HuH-7.5 (cell line): ENCODE measurements around the gene LPGAT1.

Experiments
- DNase-seq: peaks from one replicate; pipeline ENCODE4 v3.0.0; 2011; ENCODE audit warnings: low spot score

The LPGAT1 gene

DNA sequence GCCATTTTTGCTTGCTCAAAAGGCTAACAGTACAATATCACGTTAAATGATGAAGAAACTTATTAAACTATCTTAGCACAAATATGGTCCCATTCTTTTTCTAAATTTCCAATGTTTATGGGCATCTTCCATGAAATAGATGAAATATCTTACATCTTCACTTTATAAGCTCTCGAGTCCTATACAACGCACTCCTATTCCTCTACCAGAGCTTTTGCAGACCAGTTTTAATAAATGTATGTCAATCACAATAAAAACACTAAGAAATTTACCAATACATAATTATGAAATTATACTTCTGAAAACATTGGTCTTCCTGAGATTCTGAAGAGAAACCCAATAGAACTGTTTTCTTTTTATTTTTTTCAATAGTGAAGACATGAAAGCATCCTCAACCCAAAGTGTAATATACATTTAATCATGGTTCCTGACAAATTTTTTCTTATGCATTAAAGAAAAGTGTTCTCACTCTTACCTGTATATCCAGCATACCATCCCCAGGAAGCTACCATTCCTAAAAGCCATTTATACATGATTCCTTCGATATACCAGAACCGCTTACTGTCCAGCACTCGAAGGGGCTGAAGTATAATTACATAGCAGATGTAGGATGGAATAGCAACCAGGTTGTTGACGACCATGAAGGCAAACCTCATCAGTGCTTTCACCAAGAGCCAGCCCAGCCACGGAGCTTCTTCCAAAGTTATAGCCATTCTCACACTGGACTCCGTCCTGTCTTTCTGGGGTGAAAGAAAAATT is 1.8 kb downstream of the LPGAT1 start:
- no peak for DNase-seq

DNA sequence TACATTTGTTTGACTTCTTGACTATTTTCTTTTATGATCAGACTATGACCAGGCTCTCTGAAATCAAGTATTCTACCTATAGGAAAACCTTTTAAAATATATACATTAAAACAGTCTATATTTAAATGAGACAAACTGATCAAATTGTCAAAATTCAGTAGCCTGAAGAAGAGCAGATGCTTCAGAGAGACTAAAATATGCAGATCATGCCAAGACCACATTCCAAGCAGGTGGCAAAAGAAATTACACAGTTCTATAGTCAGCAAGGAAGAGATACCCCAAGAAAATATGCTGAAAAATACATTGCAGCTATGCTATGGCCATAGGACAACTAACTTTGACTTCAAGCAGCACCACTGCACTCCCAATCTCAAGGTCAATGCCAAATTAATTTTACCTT is 3.5 kb downstream of the LPGAT1 start:
- DNase-seq = no peak

DNA sequence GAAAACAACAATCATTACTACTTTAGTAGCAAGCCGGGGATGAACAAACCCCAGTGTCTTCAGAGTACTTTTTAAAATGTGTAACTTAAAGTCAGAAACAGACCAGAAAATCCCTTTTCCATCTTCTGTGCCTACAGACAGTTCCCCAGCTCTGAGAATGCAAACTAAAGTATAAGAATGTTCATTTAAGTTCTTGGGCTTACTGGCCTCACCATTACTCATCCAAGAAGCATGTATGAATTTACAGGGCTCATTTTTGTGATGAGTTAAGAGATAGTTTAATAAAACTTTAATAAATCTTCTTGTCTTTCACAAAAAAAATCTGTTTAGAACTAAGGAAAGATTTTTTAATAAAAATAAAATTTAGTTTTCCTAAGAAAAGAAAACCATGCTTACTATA is 4.6 kb downstream of the LPGAT1 start:
- DNase-seq = no peak

GRCh38 chr1:211822677-211823407 is 7.7 kb downstream of the LPGAT1 start:
- no peak for DNase-seq

DNA sequence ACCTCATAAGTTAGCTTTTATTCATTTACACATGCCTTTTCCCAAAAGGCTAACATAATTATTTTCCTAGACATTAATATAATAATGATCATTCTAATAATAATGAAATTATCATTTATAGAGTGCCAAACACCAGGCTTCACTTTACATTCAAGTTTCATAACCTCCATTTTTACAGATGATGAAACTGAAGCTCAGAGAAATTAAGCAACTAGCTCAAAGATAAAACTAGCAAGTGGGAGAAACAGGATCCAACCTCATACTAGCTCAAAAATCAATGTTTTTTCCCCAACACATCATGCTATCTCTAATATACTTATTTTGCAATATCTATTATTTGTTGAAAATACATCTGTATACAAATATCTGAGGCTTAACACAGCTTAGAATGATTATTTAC is 14.0 kb downstream of the LPGAT1 start:
- no peak for DNase-seq

DNA sequence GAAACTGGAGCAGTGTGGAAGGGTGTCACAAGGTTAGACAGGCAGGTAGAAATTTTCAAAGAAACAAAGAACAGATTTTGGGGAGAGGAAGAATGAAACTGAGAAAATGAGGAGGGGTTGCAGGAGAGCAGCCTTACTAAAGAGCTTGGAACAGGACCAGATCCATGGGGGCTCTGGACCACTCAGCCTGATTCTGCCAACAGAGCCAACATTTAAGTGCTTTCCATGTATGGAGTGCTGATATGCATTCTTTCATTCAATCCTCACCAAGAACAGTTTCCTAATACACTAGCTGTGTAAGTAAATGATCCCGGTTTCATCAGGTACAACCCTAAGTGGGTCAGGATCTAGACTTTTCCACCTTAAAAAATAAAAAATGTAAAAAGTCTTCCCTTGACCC is 16.2 kb downstream of the LPGAT1 start:
- no peak for DNase-seq

- DNase-seq = no peak
Observed at GRCh38 chr1:211813590-211813989, 17.0 kb downstream of the LPGAT1 start.

DNA sequence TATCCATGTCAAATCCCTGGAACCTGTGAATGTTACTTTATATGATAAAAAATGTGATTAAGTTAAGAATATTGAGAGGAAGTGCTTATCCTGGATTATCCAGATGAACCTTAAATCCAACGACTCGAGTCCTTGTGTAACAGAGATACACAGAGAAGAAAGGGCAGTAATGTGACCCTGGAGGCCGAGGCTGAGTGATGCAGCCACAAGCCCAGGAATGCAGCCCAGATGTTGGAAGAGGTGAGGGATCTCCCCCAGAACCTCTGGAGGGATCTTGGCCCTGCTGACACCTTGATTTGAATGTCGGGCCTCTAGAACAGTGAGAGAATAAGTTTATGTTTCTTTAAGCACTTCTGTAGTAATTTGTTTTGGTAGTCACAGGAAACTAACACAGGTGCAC is 18.0 kb downstream of the LPGAT1 start:
- DNase-seq = no peak

GRCh38 chr1:211811848-211812247 is 18.7 kb downstream of the LPGAT1 start:
- no peak for DNase-seq

DNA sequence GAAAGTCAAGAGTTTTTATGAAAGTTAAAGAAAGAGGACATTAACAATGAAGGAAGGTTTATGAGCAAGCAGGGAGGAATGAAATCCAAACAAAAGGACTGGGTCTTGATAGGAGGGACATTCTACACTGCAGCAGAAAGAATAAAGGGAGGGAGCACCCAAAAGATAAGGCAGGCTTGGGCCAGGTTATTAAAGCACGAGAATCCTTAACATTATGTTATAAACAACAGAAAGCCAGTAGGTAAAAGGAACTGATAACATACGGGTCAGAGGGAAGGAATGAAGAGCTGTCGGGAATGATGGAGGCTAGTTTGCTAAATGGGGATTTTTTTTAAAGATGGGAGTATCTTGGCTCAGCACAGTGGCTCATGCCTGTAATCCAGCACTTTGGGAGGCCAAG is 19.4 kb downstream of the LPGAT1 start:
- no peak for DNase-seq

DNA sequence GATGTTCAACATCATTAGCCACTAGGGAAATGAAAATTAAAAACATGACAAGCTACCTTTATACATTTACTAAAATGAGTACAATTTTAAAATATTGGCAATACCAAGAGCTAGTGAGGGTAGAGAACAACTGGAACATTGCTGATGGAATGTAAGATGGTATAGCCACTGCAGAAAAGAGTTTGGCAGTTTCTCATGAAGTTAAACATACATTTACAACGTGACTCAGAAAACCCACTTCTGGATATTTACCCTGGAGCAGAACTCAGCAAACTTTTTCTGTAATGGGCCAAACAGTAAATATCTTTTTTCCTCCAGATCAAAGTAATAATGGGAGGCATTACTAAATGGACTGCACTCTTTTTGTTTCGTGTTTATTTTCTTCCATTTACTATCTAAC is 22.1 kb downstream of the LPGAT1 start:
- DNase-seq = no peak

DNA sequence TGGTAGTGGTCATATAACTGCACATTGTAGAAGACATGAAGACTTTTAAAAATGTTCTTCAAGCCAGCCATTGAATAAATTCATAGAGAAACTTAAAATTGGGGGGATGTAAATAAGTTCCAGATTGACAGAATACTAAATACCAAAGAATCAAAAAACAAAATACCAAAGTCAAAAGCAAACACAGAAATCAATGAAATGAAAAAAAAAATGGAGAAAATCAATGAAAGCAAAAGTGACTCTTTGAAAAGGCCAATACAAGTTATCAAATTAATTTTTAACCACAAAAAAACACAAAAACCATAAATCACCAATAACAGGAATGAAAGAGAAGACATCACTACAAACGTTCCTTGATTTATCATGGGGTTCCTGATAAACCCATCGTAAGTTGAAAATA is 25.6 kb downstream of the LPGAT1 start:
- DNase-seq = no peak

DNA sequence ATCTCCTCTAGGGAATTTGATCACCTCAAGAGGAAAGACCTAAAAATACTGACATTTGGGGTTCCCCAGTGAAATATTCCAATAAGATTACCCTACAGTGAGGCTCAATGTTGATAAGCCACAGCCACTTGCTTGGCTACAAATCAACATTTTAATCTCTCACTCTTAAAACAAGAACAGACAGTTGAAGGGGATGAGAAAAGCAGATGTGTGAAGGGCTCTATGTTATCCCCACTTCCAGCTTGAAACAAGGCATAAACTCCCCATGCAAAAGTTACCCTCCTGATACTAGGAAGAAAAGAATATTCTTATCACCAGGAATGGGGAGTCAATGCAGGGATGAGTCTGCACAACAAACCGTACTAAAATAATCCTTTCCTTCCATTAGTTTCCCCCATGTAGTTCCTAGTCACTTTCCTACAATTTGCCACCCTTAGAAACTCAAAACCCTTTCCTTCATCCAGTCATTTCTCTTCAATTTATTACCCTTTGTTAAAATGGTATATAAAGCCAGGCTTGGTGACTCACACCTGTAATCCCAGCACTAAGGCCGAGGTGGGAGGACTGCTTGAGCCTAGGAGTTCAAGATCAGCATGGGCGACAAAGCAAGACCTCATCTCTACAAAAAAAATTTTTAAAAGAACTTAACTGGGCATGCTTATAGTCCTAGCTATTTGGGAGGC is 29.5 kb downstream of the LPGAT1 start:
- no peak for DNase-seq

DNA sequence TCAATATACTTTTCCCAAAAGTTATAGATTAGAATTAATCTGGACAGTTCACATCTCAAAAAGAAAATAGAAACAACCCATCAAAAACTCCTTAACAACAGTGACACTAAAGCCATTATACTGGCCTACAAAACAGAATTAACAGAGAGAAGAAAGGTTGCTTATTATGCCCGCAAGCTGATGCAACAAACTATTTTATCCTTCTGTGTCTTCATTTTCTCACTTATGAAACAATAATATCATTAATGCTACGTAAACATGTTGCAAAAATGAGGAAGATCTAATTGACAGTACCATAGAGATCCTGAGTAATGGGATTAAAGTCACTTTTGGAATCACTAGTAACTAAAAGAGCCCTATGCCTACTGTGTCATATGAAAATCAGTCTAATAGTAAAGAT is 32.6 kb downstream of the LPGAT1 start:
- DNase-seq = no peak

DNA sequence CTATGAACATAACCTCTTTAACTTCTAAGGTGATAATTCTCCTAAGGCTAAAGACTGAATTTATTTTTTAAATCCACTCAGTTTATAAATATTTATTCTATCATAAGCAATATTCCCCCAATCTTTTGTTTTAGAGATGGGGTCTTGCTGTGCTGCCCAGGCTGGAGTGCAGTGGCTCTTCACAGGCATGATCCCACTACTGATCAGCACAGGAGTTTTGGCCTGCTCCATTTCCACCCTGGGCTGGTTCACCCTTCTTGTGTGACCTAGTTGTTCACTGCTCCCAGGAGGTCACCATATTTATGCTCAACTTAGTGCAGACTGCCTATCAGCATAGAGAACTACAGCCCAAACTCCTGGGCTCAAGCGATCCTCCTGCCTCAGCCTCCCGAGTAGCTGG is 38.6 kb downstream of the LPGAT1 start:
- DNase-seq = no peak

DNA sequence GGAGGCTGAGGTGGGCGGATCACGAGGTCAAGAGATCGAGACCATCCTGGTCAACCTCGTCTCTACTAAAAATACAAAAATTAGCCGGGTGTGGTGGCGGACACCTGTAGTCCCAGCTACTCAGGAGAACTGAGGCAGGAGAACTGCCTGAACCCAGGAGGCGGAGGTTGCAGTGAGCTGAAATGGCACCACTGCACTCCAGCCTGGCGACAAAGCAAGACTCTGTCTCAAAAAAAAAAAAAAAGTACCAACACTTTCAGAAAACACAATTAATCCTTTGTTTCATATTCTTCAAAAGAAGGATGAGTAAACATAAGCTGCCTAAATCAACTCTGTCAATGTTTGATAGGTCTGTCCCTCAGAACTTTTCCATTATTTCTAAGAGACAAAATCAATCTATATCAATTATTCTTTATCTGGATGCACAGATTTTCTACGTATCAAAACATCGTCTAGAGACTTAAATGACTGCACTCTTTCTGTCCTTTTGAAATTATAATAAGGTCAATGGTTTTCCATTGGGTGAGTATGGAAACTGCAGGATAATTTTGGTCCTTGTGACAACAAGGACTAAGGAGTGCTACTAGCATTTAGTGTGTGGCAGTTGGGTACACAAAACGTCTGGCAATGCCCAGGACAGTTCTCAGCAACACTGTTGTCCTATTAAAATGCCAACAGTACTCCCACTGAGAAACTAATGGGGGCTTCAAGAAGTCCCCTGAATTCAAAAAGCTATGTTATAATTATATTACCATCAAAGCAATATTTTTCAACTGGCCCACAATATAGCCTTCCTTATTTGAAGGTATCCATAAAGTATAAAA is 40.7 kb downstream of the LPGAT1 start:
- DNase-seq = no peak

DNA sequence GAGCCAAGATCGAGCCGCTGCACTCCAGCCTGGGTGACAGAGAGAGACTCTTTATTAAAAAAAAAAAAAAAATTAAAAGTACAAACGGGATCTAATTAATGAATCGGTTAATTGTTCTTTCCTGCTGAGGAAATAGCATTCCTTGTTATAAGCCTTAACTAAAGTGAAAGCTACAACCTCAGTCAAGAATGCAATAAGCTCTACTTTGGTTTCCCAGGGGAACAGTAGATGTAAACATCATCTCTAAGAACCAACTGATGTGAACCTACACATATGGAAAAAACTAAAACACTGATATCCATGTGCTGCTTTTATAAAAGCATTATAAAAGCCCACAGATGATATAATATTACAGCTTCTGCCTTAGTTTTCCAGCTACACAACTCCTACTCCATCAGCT is 41.9 kb downstream of the LPGAT1 start:
- no peak for DNase-seq

GRCh38 chr1:211783897-211784296 is 46.7 kb downstream of the LPGAT1 start:
- peak; percentile 4 for DNase-seq

GRCh38 chr1:211783266-211783665 is 47.3 kb downstream of the LPGAT1 start:
- DNase-seq = no peak

DNA sequence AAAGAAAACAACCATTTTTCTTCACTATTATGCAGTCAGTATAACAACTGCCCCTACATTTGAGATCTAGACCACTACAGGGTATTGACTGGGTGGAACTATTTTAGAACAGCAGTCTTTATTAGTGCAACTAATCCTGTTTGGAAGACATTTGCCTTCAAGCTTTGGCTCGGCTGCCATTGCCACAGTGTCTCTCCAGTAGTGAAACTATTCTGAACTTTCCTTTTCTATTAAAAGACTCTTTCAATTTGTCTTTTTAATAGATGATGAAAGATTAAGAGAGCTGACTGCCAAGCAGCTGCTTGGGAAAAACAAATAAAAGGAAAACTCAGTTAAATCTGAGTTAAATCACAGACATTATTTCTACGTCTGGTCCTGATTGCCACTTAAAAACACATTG is 49.3 kb downstream of the LPGAT1 start:
- DNase-seq = no peak

DNA sequence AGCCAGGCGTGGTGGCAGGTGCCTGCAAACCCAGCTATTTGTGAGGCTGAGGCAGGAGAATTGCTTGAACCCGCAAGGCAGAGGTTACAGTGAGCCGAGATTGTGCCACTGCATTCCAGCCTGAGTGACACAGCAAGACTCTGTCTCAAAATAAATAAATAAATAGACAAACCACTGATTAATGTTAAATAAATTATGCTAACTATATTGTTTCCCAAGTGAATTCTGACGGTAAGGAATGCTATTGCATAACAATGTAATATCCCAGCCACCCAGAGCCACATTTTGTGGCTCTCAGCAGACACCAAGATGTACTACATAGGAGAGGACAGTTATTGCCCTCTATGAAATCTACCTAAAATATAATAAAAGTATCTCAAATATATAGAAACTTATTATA is 55.4 kb downstream of the LPGAT1 start:
- no peak for DNase-seq

DNA sequence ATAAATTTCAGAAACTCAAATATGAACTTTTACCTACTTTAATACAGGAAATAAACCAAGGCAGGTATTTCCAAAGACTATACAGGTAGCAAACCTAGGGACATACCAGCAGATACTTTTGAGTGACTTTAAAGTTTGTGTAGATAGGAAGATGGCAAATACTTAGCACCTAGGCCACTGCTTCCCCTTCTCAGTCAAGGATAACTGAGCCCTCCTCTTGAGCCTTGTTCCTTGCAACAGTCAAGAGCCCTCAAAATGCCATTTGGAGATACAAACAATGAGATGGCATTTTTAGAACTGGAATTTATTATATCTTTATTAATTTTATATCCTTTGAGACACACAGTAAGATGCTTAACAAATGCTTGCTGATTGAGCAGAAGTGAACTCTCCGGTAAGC is 65.9 kb downstream of the LPGAT1 start:
- no peak for DNase-seq
